GM23248 (cell line): Measurements from ENCODE around the gene TBC1D22A.

Experiments
- EZH2 ChIP-seq: fragments of 200-600 bp; sonication (generic); IDR thresholded peaks from 2 replicates; pipeline ENCODE4 v1.6.1; 2018; ENCODE audit warnings: antibody characterized with exemption, mild to moderate bottlenecking; ENCODE audit not compliant: insufficient read depth, poor library complexity, severe bottlenecking
- EZH2phosphoT487 ChIP-seq: fragments of 200-600 bp; sonication (generic); IDR thresholded peaks from 2 replicates; pipeline ENCODE4 v1.6.1; 2018; ENCODE audit warnings: antibody characterized with exemption, moderate library complexity, mild to moderate bottlenecking, low read depth; ENCODE audit not compliant: insufficient read depth

DNA sequence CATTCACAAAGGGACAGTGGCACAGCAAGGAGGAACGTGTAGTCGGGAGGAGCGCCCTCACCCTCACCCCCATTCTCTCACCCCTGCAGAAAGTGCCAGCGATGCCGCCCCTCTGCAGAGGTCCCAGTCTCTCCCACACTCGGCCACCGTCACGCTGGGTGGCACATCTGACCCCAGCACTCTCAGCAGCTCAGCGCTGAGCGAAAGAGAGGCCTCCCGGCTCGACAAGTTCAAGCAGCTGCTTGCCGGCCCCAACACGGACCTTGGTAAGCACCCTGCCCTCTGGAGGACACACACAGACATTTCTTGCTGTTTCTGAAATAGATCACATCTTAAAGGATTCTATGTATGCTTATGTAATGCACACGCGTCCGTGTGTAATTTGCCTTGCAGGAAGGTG, 34.9 kb downstream of the TBC1D22A start:
- TF ChIP-seq EZH2 (no peak), EZH2phosphoT487 (no peak)
